ENCODE measurements around the gene DIPK1B.
A peak's percentile ranks its signal among the peaks of the same experiment; 100 is the strongest.

The DIPK1B gene

DNA sequence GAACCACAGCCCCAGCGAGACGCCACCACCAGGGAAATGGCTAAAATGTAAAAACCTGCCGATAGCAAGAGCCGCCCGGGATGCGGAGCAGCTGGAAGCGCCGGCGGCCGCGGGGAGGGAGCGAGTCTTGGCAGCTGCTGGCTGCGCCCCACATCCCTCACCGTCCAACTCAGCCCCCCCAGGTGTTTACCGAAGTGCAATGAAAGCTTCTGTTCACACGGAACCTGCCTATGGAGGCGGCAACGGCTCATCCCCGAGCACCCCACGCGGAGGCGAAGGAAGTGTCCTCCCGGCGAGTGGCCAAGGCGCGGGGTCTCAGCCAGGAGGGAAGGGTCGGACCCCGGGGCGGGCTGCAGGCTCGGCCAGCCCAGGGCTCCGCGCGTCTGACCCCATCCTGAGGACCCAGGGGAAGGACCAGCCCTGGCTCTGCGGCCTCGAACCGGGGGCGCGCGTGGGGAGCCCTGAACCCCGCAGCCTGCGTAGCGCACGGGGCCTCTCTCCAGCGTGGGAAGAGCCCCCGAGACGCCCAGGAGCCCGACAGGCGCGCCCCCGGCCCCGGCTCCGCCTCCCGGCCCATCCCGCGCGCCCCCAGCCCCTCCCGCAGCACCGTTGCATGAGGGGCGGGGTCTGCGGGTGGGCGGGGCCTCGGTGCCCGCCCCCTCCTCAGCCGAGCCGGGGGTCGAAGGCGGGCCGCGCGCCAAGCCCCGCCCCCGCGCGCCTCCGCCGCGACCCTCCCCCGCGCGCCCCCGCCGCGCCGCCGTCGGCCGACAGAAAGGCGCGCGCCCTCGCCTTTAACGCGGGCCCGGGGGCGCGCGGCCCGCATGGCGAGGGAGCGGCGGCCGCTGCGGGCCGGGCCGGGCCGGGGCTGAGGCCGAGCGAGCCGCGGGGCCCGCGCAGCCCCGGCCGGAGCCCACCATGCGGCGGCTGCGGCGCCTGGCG is at the start of gene DIPK1B:
Gene DIPK1B, plus strand, starts transcription at position 822 of the 939 bp plus-strand sequence. Its CDS starts 94 bp downstream, at position 916.
- no peak for DNase-seq

- no peak for DNase-seq
Measured at GRCh38 chr9:136662656-136663581, 49.5 kb upstream of the DIPK1B start, which contains the start of gene EGFL7. TSS of gene EGFL7 (plus strand) at chr9:136662916. CDS start at chr9:136668283, 5,367 bp downstream.

DNA sequence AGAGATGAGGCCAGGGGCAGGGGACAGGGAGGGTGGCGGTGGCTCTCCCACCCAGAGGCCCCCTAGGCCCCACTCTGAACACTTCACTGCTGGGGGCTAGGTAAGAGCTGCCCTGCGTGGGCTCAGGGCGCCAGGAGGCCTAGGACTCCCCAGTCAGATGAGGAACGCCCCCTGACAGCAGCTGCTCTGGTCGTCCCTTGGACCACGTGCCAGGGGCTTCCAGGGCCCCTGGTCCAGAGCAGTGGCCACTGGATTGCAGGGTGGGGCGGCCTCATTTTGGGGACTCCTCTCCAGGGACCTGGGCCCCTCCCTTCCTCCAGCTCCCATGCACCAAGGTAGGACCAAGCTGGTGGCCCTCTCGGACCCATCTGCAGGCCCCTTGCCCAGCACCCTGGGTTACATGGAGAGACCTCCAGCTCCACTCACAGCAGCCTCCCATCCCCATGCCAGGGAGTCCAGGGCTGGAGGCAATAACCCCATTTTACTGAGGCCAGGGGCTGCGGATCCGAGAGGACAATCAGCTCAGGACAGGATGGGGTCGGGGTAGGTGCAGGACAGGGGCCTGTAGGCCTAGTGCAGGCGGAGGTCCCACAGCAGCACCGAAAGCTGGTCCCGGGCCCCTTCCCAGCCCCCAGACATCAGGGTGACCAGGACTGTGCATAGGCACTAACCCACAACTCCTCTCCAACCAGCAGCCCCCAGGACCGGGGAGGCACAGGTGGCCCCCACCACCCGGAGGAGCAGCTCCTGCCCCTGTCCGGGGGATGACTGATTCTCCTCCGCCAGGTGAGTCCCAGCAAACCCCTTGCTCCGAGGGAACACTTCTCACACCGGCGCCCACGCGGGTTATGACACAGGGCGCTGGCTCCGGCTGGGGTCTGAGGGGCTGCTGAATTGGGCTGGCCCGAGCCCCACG is 48.1 kb upstream of the DIPK1B start:
- DNase-seq = no peak

DNA sequence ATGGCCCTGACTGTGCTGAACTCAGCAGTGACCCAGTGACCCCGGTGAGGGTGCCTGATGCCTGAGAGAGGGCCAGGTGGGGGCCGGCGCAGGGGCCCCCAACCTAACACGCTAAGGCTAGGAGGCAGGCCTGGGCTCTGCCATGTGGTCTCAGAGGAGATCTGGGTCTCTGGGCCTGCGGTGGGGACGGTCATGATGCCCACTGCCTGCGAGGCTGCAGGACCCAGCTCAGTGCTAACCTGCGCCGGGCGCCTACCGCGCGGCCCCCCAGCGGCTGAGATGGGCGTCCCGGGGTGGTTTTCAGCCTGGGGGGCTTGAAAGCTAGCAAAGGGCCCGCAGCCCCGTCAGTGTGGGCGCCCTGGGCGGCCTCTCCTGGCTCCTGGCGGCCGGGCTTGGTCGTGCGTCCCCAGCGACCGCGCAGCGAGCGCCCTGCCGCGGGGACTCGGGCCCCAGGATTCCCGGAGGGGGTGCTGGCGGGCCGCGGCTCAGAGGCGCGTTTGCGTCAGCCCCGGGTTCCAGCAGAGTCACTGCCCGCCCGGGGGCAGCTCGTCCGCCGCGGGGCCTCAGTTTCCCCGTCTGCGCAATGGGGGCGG is 47.2 kb upstream of the DIPK1B start:
- no peak for DNase-seq

- DNase-seq = peak; percentile 48
Measured at GRCh38 chr9:136665704-136666371, 46.5 kb upstream of the DIPK1B start.

DNA sequence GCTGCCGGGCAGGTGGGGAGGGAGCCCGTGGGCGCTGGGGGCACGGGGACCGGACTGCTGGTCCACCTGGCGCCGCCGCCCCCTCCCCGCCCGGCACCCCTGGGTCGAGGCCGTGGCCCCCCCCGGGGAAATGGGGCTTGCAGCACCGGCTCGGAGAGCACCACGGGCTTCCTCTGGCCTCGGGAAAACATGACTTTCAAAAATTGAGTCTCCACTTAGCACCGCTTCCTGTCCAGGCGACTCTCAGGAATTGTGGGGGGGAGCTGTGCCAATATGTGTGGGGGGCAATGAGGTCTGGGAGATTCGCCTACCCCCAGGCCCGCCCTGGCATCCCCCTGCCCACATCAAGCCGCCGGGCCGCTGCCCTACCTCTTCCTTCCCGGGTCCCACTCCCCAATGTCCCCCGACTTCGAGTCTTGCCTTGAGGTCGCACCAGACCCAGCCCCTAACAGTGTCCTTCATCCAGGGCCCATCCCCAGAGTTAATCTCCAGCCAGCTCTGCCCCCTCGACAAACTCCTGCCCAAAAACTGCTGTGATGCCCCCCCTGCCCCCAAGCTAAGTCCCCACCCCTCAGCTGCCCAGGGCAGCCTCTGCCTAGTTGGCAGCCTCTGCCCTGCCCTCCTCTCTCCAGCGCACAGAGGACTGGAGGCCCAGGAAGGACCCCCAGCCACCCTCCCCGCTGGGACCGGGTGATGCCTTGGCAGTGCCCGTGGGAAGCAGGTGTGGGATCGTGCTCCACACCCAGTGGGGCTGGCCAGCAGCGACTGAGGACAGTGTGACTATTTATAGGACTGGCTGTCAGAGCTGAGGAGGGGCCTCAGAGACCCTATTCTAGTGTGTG is 45.8 kb upstream of the DIPK1B start:
- DNase-seq = no peak

DNA sequence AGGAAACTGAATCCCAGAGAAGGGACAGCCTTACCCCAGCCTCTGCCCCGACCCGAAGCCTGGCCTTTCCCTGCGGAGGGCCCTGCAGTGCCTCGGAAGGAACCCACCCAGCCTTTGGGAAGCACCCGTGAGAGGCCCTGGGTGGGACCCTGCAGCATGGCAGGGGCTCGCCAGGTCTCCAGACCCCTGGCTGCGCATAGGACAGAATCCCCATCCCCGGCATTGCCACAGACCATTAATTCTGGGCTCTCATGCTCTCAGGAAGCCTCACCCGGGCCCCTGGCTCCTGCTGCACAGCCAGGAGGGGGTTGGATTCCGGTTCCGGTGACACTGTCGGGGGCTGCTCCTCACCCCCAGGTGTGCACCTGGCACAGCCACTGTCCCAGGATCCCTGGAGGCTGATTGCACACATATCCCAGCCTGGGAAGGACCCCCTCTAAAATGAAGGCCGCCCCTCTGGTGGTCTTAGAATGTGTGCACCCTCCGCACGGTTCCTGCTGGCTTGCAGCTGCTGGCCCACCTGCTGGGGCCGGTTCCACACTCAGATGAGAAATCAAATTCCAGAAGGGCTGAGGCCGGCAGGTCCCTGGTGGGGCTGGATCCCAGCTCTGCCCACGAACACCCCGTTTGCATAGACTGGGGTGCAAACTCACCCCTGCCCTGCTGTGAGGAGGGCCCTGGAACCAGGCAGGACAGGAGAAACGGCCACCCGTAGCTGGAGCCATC is 45.0 kb upstream of the DIPK1B start:
- no peak for DNase-seq

DNA sequence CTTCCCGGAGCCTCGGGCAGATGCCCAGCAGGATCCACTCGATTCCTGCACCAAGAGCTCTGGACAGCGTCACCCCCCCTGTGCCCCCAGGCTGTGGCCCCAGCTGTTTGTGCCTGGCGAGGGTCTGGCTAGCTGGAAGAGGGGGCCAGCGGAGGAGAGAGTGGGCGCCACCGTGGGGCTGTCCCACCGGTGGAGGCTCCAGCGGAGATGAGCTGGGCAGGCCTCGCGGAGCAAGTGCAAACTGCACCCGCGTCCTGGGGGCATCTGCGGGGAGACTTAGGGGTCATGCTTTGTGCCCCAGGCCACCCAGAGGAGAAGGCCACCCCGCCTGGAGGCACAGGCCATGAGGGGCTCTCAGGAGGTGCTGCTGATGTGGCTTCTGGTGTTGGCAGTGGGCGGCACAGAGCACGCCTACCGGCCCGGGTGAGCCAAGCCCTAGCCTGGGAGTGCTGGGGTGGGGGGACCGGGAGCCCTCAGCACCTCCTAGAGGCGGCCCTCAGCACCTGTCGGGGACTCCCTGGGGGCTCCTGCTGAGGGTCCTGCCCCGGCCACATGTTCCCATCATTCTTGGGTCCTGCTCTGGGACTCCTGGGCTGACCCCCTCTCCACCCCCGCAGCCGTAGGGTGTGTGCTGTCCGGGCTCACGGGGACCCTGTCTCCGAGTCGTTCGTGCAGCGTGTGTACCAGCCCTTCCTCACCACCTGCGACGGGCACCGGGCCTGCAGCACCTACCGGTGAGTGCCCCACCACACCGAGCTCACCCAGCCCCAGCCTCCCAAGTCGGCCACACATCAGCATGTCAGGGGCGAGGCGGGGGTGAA is 44.2 kb upstream of the DIPK1B start:
- no peak for DNase-seq

GRCh38 chr9:136668983-136669790 is 43.2 kb upstream of the DIPK1B start:
- no peak for DNase-seq

DNA sequence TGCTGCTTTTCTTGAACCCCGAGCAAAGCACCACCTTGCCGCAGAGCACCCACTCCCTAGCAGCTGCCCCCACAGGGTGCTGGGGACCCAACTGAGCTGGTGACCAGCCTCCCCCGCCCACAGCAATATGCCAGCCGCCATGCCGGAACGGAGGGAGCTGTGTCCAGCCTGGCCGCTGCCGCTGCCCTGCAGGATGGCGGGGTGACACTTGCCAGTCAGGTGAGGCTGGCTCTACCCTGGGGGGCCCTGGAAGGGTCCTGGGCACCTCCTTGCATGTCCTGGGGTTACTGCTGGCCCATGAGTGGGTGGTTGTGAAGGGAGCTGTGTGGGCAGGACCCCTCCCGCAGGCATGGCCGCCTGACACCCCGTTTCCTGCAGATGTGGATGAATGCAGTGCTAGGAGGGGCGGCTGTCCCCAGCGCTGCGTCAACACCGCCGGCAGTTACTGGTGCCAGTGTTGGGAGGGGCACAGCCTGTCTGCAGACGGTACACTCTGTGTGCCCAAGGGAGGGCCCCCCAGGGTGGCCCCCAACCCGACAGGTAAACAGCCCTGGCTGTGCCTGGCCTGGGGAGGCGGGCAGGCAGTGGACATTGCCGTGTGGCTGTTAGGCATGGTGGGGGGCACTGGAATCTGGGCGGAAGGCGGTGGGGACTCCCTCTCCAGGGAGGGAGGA is 42.4 kb upstream of the DIPK1B start:
- DNase-seq = no peak

DNA sequence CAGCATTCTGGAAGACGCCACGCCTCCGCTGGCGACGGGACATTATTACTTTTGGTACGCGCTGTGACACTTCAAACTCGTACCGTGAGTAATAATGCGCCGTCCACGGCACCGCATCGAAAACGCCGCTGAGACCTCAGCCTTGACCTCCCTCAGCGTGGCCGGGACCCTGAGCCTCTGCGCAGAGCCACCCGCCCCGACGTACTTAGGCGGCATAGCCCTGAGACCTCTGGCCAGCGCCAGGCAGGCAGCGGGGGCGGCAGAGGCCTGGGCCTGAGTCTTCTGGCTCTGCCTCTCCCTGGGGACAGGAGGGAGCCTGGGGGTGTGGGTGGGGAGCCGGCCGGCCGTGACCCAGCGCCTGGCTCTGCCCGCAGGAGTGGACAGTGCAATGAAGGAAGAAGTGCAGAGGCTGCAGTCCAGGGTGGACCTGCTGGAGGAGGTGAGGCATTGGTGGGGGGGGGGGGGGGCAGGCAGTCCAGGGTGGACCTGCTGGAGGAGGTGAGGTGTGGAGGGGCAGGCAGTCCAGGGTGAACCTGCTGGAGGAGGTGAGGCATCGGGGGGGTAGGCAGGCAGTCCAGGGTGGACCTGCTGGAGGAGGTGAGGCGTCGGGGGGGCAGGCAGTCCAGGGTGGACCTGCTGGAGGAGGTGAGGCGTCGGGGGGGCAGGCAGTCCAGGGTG is 41.7 kb upstream of the DIPK1B start:
- DNase-seq = no peak

- no peak for DNase-seq
Measured at GRCh38 chr9:136671254-136671614, 41.1 kb upstream of the DIPK1B start.

- peak; percentile 57 for DNase-seq
Measured at GRCh38 chr9:136671646-136672430, 40.5 kb upstream of the DIPK1B start.

DNA sequence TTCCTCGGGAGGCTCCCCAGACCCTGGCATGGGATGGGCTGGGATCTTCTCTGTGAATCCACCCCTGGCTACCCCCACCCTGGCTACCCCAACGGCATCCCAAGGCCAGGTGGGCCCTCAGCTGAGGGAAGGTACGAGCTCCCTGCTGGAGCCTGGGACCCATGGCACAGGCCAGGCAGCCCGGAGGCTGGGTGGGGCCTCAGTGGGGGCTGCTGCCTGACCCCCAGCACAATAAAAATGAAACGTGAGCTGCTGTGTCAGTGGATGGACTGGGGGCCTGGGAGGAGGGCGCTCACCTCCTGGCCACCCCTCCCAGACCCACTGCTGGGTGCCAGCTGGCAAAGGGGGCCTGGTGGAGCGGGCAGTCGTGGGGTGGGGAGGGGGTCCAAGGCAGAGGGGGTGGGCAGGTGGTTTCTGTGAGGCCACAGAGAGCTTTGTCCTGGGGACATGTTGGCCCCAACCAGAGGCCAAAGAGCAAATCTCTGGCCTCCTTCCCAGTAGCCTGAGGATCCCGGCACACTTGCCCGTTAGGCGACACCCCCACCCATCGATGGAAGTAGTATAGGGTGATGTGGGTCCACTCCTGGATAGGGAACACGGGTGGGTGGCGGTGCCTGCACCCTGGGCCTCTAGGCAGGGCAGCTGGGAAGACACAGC is 39.8 kb upstream of the DIPK1B start:
- DNase-seq = no peak
